MM.1S (cell line): Measurements from ENCODE around the gene HIGD1B.

ENCODE experiments used
- DNase-seq: peaks from one replicate; pipeline ENCODE4 v3.0.0-alpha.2; 2015
- H2AFZ ChIP-seq: fragments of 300-600 bp; sonication (generic); 2 replicates; pipeline ENCODE4 v1.6.0; 2016; ENCODE audit warnings: antibody characterized with exemption, low read length
- H3F3A ChIP-seq: fragments of 300-600 bp; sonication (generic); 2 replicates; pipeline ENCODE4 v1.6.1; 2016; ENCODE audit warnings: mild to moderate bottlenecking, antibody characterized with exemption, low read length, moderate library complexity, mixed read lengths; ENCODE audit not compliant: insufficient read depth
- H3K27ac ChIP-seq: fragments of 300-600 bp; sonication (generic); 2 replicates; pipeline ENCODE4 v1.5.1; 2016; ENCODE audit warnings: mild to moderate bottlenecking, low read length
- H3K27me3 ChIP-seq: fragments of 300-600 bp; sonication (generic); replicated peaks from 2 replicates; pipeline ENCODE4 v1.6.0; 2016; ENCODE audit warnings: low read length; ENCODE audit not compliant: insufficient read depth
- H3K36me3 ChIP-seq: fragments of 300-600 bp; sonication (generic); replicated peaks from 2 replicates; pipeline ENCODE4 v1.6.1; 2016; ENCODE audit warnings: mild to moderate bottlenecking, low read length, mixed read lengths; ENCODE audit not compliant: insufficient read depth
- H3K4me1 ChIP-seq: fragments of 300-600 bp; sonication (generic); 2 replicates; pipeline ENCODE4 v1.6.1; 2016; ENCODE audit warnings: low read length, mixed read lengths
- H3K4me2 ChIP-seq: fragments of 300-600 bp; sonication (generic); 2 replicates; pipeline ENCODE4 v1.6.0; 2016; ENCODE audit warnings: low read depth, low read length
- H3K4me3 ChIP-seq: fragments of 300-600 bp; sonication (generic); 2 replicates; pipeline ENCODE4 v1.5.1; 2016; ENCODE audit warnings: low read length, mixed read lengths
- H3K79me2 ChIP-seq: fragments of 300-600 bp; sonication (generic); 2 replicates; pipeline ENCODE4 v1.6.1; 2016; ENCODE audit warnings: mixed run types, low read length, mixed read lengths
- H3K9ac ChIP-seq: fragments of 300-600 bp; sonication (generic); 2 replicates; pipeline ENCODE4 v1.6.1; 2016; ENCODE audit warnings: low read length, mixed read lengths
- H3K9me2 ChIP-seq: fragments of 300-600 bp; sonication (generic); replicated peaks from 2 replicates; pipeline ENCODE4 v1.6.1; 2016; ENCODE audit warnings: mild to moderate bottlenecking, low read length, mixed read lengths; ENCODE audit not compliant: insufficient read depth
- H3K9me3 ChIP-seq: fragments of 300-600 bp; sonication (generic); replicated peaks from 2 replicates; pipeline ENCODE4 v1.6.1; 2016; ENCODE audit warnings: mild to moderate bottlenecking, low read length, mixed read lengths; ENCODE audit not compliant: insufficient read depth
- H4K20me1 ChIP-seq: fragments of 300-600 bp; sonication (generic); 2 replicates; pipeline ENCODE4 v1.6.1; 2016; ENCODE audit warnings: mild to moderate bottlenecking, low read length, moderate library complexity, mixed read lengths; ENCODE audit not compliant: insufficient read depth
- EZH2 ChIP-seq: fragments of 300-600 bp; sonication (generic); optimal IDR thresholded peaks from 2 replicates; pipeline ENCODE3; 2017; ENCODE audit warnings: low read depth, mild to moderate bottlenecking, antibody characterized with exemption, low read length, mixed read lengths
- EZH2phosphoT487 ChIP-seq: fragments of 300-600 bp; sonication (generic); IDR thresholded peaks from 2 replicates; pipeline ENCODE4 v1.6.1; 2018; ENCODE audit warnings: antibody characterized with exemption, low read length
- TF ChIP-seq, protein P1 (sequence below): fragments of 300-600 bp; sonication (generic); IDR thresholded peaks from 2 replicates; pipeline ENCODE4 v1.5.1; 2016; ENCODE audit warnings: antibody characterized with exemption, low read length, mixed read lengths

The HIGD1B gene

DNA sequence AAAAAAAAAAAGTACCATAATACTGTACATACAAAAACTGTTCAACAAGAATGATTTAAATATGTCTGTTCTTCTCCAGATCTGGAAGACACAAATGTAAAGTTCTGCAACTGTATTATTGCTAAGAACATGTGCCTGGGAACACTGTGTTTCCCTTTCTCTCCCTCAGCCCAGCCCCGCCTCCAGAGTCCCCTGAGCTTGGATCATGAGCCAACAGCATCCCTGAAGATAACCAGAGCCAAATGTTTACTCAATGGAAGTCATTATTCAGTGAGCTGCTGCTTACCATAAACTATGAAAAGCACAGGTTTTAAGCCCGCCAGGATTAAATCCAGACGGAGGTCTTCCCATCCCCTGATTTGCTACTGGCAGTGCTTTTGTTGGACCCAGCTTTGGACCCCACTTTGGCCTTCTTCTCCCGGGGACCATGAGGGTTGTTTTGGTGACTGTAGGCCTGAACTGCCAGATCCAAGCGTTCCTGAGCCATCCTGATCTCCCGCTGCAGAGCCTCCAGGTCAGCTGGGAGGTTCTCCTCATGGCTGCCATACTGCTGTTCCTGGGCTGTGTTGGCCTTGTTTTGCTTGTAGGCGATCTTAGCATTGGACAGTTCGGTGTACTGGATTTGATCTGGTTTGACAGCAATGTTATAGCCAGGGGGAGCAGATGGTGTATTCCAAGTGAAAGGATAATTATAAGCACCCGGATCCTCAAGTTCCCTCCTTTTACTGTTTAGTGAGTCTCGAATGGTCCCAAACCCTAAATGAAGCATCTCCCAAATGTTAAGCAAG lies 43.2 kb upstream of the HIGD1B start:
- Histone ChIP-seq H3K79me2 (no peaks in the 10 kb centered on the region), H2AFZ (no peak overlapping the region), H3K27me3 (no peaks in the 10 kb centered on the region), H3K4me1 (peaks cover 16% of the 10 kb centered on the region), H3K9me2 (no peaks in the 10 kb centered on the region), H3K9me3 (no peaks in the 10 kb centered on the region), H3K4me3 (no peak overlapping the region), H3K27ac (no peak overlapping the region), H3K36me3 (no peaks in the 10 kb centered on the region), H3K9ac (no peak overlapping the region), H3K4me2 (no peak overlapping the region), H3F3A (peaks cover 20% of the 10 kb centered on the region), H4K20me1 (no peaks in the 10 kb centered on the region)
- TF ChIP-seq, protein P1, sequence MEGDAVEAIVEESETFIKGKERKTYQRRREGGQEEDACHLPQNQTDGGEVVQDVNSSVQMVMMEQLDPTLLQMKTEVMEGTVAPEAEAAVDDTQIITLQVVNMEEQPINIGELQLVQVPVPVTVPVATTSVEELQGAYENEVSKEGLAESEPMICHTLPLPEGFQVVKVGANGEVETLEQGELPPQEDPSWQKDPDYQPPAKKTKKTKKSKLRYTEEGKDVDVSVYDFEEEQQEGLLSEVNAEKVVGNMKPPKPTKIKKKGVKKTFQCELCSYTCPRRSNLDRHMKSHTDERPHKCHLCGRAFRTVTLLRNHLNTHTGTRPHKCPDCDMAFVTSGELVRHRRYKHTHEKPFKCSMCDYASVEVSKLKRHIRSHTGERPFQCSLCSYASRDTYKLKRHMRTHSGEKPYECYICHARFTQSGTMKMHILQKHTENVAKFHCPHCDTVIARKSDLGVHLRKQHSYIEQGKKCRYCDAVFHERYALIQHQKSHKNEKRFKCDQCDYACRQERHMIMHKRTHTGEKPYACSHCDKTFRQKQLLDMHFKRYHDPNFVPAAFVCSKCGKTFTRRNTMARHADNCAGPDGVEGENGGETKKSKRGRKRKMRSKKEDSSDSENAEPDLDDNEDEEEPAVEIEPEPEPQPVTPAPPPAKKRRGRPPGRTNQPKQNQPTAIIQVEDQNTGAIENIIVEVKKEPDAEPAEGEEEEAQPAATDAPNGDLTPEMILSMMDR, result no peak
- no peak for TF ChIP-seq EZH2phosphoT487
- TF ChIP-seq EZH2, result no peak
- no peak for DNase-seq

DNA sequence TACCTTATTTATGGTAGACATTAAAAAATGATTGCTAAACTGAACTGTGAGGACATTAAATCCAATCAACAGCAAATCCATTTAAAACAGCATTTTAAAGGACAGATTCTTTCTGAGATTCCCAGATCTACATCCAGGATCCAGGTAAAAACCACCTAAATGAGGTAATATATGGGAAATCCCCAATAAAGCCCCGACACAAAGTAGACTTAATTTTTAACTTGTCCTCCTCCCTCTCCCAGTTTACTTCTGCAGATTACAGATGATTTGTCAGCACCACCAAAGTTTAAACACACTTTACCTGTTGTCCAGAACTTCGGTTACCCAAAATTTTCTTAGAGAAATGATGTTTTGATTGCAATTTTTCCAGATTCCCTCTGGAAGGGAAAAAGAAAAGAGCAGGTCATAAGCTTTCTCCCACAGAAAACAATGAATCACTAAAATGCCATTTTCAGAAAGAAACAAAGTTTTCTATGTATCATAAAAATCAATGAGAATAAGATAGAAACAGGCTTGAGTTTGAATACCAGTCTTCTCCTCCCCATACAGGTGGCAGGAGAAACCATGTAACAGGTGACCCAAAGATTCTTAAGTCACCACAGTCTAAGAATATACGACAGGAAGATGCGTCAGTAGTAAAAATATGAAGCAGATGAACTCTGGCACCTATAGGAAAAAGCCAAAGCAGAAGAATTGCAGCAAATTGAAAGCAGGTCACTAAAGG lies 40.4 kb upstream of the HIGD1B start:
- Histone ChIP-seq H3K9me3 (no peaks in the 10 kb centered on the region), H4K20me1 (no peaks in the 10 kb centered on the region), H3K4me1 (peaks cover 16% of the 10 kb centered on the region), H2AFZ (peak overlapping the region; percentile 46), H3K4me3 (peak overlapping the region; percentile 36; the same call in 1 of the 2 replicates), H3K9me2 (no peaks in the 10 kb centered on the region), H3F3A (peaks cover 20% of the 10 kb centered on the region), H3K36me3 (no peaks in the 10 kb centered on the region), H3K9ac (peak overlapping the region; percentile 64), H3K27ac (peak overlapping the region; percentile 93), H3K27me3 (no peaks in the 10 kb centered on the region), H3K79me2 (no peaks in the 10 kb centered on the region), H3K4me2 (peak overlapping the region; percentile 74)
- TF ChIP-seq EZH2phosphoT487 (no peak), EZH2 (no peak)
- TF ChIP-seq, protein P1, result no peak
- peak; percentile 85 for DNase-seq

DNA sequence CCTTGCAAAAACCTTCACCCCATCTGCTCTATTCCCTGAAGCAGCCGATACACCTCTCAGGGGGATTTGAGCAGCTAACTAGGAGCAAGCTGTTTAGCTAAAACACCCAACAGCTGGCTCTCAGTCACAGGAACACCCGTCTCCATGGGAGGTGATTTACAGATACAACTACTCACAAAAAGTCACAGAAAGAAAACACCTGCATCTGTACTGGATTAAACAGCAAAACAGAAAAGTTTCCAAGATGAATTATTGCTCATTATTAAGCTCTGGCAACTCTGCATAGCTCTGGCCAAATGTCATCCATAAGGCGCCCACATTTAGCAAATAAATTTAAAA lies 39.9 kb upstream of the HIGD1B start:
- Histone ChIP-seq H2AFZ (peak overlapping the region; percentile 46; the same call in 1 of the 2 replicates), H3K9ac (peak overlapping the region; percentile 64), H3K27me3 (no peaks in the 10 kb centered on the region), H3K9me3 (no peaks in the 10 kb centered on the region), H3K9me2 (no peaks in the 10 kb centered on the region), H3K36me3 (no peaks in the 10 kb centered on the region), H3K4me1 (peaks cover 16% of the 10 kb centered on the region), H3K79me2 (no peaks in the 10 kb centered on the region), H4K20me1 (no peaks in the 10 kb centered on the region), H3K27ac (peak overlapping the region; percentile 93), H3K4me3 (peak overlapping the region; percentile 36; the same call in 1 of the 2 replicates), H3F3A (peaks cover 20% of the 10 kb centered on the region), H3K4me2 (peak overlapping the region; percentile 74)
- no peak for DNase-seq
- TF ChIP-seq EZH2phosphoT487, result no peak
- no peak for TF ChIP-seq EZH2
- TF ChIP-seq, protein P1, result no peak
